GM23338 (cell line): Measurements from ENCODE around the gene KCNMA1. TPM values are rescaled to one million over a fixed set of nuclear protein-coding genes. Genes with fewer than 3 reads are reported as not detected.

Experiments used
- ATAC-seq: fragments of 200-7000 bp; cut with Tn5 transposase; 3 replicates; pipeline ENCODE4 v1.9.1; 2020
- DNase-seq: peaks from one replicate; pipeline ENCODE4 v3.0.0-alpha.2; 2015; ENCODE audit warnings: low spot score
- H2AFZ ChIP-seq: fragments of 200-600 bp; sonication (generic); 2 replicates; pipeline ENCODE4 v1.8.0; 2016; ENCODE audit warnings: antibody characterized with exemption, mild to moderate bottlenecking, moderate library complexity
- H3F3A ChIP-seq: fragments of 200-600 bp; sonication (generic); replicated peaks from 2 replicates; pipeline ENCODE4 v1.8.0; 2017; ENCODE audit warnings: antibody characterized with exemption, mixed run types, low read depth
- H3K27ac ChIP-seq: fragments of 200-600 bp; sonication (generic); 2 replicates; pipeline ENCODE4 v1.6.1; 2016; ENCODE audit warnings: low read depth
- H3K27me3 ChIP-seq: fragments of 200-600 bp; sonication (generic); 2 replicates; pipeline ENCODE4 v1.8.0; 2016; ENCODE audit warnings: mild to moderate bottlenecking, mixed run types, moderate library complexity; ENCODE audit not compliant: insufficient read depth
- H3K36me3 ChIP-seq: fragments of 200-600 bp; sonication (generic); 2 replicates; pipeline ENCODE4 v1.8.0; 2016; ENCODE audit warnings: mild to moderate bottlenecking; ENCODE audit not compliant: insufficient read depth
- H3K4me1 ChIP-seq: fragments of 200-600 bp; sonication (generic); 2 replicates; pipeline ENCODE4 v1.8.0; 2016; ENCODE audit warnings: mild to moderate bottlenecking, moderate library complexity; ENCODE audit not compliant: insufficient read depth
- H3K4me2 ChIP-seq: fragments of 200-600 bp; sonication (generic); 2 replicates; pipeline ENCODE4 v1.7.1; 2017; ENCODE audit warnings: mixed run types
- H3K4me3 ChIP-seq: fragments of 200-600 bp; sonication (generic); 2 replicates; pipeline ENCODE4 v1.6.1; 2016; ENCODE audit warnings: mixed run types
- H3K79me2 ChIP-seq: fragments of 200-600 bp; sonication (generic); replicated peaks from 2 replicates; pipeline ENCODE4 v1.8.0; 2017; ENCODE audit warnings: mild to moderate bottlenecking; ENCODE audit not compliant: insufficient read depth
- H3K9me2 ChIP-seq: fragments of 200-600 bp; sonication (generic); 2 replicates; pipeline ENCODE4 v1.8.0; 2017; ENCODE audit not compliant: insufficient read depth
- H4K20me1 ChIP-seq: fragments of 200-600 bp; sonication (generic); replicated peaks from 2 replicates; pipeline ENCODE4 v1.8.0; 2017; ENCODE audit warnings: mild to moderate bottlenecking; ENCODE audit not compliant: insufficient read depth
- H3K27ac Mint-ChIP-seq: 2 replicates; pipeline ENCODE4 v1.8.0; 2020; ENCODE audit warnings: inconsistent platforms, mild to moderate bottlenecking, moderate library complexity, mixed read lengths
- H3K27me3 Mint-ChIP-seq: 3 replicates; pipeline ENCODE4 v1.8.0; 2022; ENCODE audit warnings: low read depth, mild to moderate bottlenecking, moderate library complexity, mixed read lengths, inconsistent platforms; ENCODE audit not compliant: insufficient read depth, poor library complexity
- H3K36me3 Mint-ChIP-seq: 3 replicates; pipeline ENCODE4 v1.8.0; 2021; ENCODE audit warnings: low read depth, mild to moderate bottlenecking, inconsistent platforms, moderate library complexity, mixed read lengths
- H3K4me1 Mint-ChIP-seq: 3 replicates; pipeline ENCODE4 v1.8.0; 2020; ENCODE audit warnings: mild to moderate bottlenecking, inconsistent platforms, mixed read lengths
- H3K4me3 Mint-ChIP-seq: 3 replicates; pipeline ENCODE4 v1.8.0; 2021; ENCODE audit warnings: moderate library complexity, mild to moderate bottlenecking, inconsistent platforms, mixed read lengths
- H3K9me3 Mint-ChIP-seq: 3 replicates; pipeline ENCODE4 v1.8.0; 2020; ENCODE audit warnings: moderate library complexity, mild to moderate bottlenecking, inconsistent platforms, mixed read lengths
- CREB1 ChIP-seq: fragments of 250-450 bp; sonication (Bioruptor Pico); IDR thresholded peaks from 2 replicates; pipeline ENCODE4 v1.5.0; 2020; ENCODE audit warnings: low read depth, mild to moderate bottlenecking, moderate library complexity
- CTCF ChIP-seq, 2 experiments: fragments of 200-600 bp in 1 of 2; sonication (generic) in 1 of 2; conservative IDR thresholded peaks; 2 replicates each; pipeline versions ENCODE4 v1.5.1 to v1.6.1; 2016 to 2017; ENCODE audit warnings: antibody characterized with exemption in 2 of 2, low read depth in 2 of 2, mild to moderate bottlenecking in 2 of 2, moderate library complexity in 1 of 2
- ETS1 ChIP-seq: IDR thresholded peaks from 2 replicates; pipeline ENCODE4 v1.6.1; 2016; ENCODE audit warnings: antibody characterized with exemption
- EZH2phosphoT487 ChIP-seq: fragments of 200-600 bp; sonication (generic); IDR thresholded peaks from one replicate; pipeline ENCODE4 v1.8.1; 2018; ENCODE audit warnings: antibody characterized with exemption; ENCODE audit not compliant: unreplicated experiment
- JUNB ChIP-seq: IDR thresholded peaks from one replicate; pipeline ENCODE4 v1.6.1; 2016; ENCODE audit warnings: antibody characterized with exemption; ENCODE audit not compliant: unreplicated experiment
- POLR2AphosphoS5 ChIP-seq: IDR thresholded peaks from 2 replicates; pipeline ENCODE4 v1.6.1; 2016; ENCODE audit warnings: antibody characterized with exemption, low read depth
- REST ChIP-seq: IDR thresholded peaks from one replicate; pipeline ENCODE4 v1.6.1; 2018; ENCODE audit warnings: antibody characterized with exemption; ENCODE audit not compliant: unreplicated experiment
- STAT1 ChIP-seq: IDR thresholded peaks from one replicate; pipeline ENCODE4 v1.6.1; 2016; ENCODE audit warnings: antibody characterized with exemption; ENCODE audit not compliant: unreplicated experiment
- ZNF114 ChIP-seq: fragments of 250-450 bp; sonication (Bioruptor Pico); IDR thresholded peaks from 2 replicates; pipeline ENCODE4 v1.5.0; 2020; ENCODE audit warnings: mild to moderate bottlenecking, moderate library complexity
- ZNF331 ChIP-seq: fragments of 250-450 bp; sonication (Bioruptor Pico); IDR thresholded peaks from 2 replicates; pipeline ENCODE4 v1.5.0; 2020; ENCODE audit warnings: low read depth, mild to moderate bottlenecking, moderate library complexity
- polyA plus RNA-seq: library from polyadenylated mRNA; unstranded; fragments of >200 nt; fragmentation: Nextera tagmentation; extraction: Ambion mirVana; gene quantifications from 2 replicates; pipeline ENCODE4 v1.2.1, GENCODE V29; 2016
- total RNA-seq: library from RNA; depleted of rRNA; stranded (reverse); fragments of >200 nt; shearing (Covaris generic); gene quantifications from 2 replicates; pipeline ENCODE4 v1.2.3, GENCODE V29; 2014

KCNMA1 gene
- total and polyA plus RNA-seq, 2 experiments from 2014 or later = 8.2 to 9.0 TPM

- no peak overlapping the region for H3K27ac Mint-ChIP-seq
Observed at GRCh38 chr10:77361831-77362230, 275.8 kb downstream of the KCNMA1 start.

GRCh38 chr10:77361426-77361825, 276.2 kb downstream of the KCNMA1 start:
- no peak overlapping the region for H3K4me3 ChIP-seq
- H3K4me1 ChIP-seq = no peaks in the 10 kb centered on the region
- H2AFZ ChIP-seq = no peak overlapping the region
- no peak overlapping the region for H3K4me2 ChIP-seq
- H3K27me3 ChIP-seq = no peaks in the 10 kb centered on the region
- Mint-ChIP-seq H3K4me1 (peaks cover 7% of the 10 kb centered on the region; the same call in 2 of the 3 replicates), H3K36me3 (no peaks in the 10 kb centered on the region), H3K27me3 (peaks cover 8% of the 10 kb centered on the region), H3K4me3 (no peak overlapping the region), H3K27ac (no peak overlapping the region), H3K9me3 (no peaks in the 10 kb centered on the region)
- no peak for DNase-seq
- H3F3A ChIP-seq = no peaks in the 10 kb centered on the region
- ATAC-seq = no peak
- peaks cover 2% of the 10 kb centered on the region; the same call in 1 of the 2 replicates for H3K9me2 ChIP-seq
- no peaks in the 10 kb centered on the region for H3K36me3 ChIP-seq
- H3K27ac ChIP-seq = no peak overlapping the region
- H3K79me2 ChIP-seq = no peaks in the 10 kb centered on the region
- no peaks in the 10 kb centered on the region for H4K20me1 ChIP-seq
- no peak for TF ChIP-seq ZNF331
- no peak for TF ChIP-seq EZH2phosphoT487
- no peak for TF ChIP-seq POLR2AphosphoS5
- no peak for TF ChIP-seq JUNB
- TF ChIP-seq ETS1 = no peak
- TF ChIP-seq CTCF (conservative IDR thresholded peaks at IDR 0.05; ENCODE audit: low read depth in 2 of 2) = no peak
- TF ChIP-seq REST = no peak
- no peak for TF ChIP-seq ZNF114 (CRISPR knock-in tag)
- TF ChIP-seq CREB1 = no peak
- TF ChIP-seq STAT1 = no peak

More at GRCh38 chr10:77361831-77362230, 275.8 kb downstream of the KCNMA1 start:
- Histone ChIP-seq H3K9me2 (peaks cover 3% of the 10 kb centered on the region; the same call in 1 of the 2 replicates), H3K4me3 (no peak overlapping the region), H3F3A (no peaks in the 10 kb centered on the region), H3K79me2 (no peaks in the 10 kb centered on the region), H2AFZ (no peak overlapping the region), H3K4me1 (no peaks in the 10 kb centered on the region), H3K4me2 (no peak overlapping the region), H3K27me3 (no peaks in the 10 kb centered on the region), H3K36me3 (no peaks in the 10 kb centered on the region), H4K20me1 (no peaks in the 10 kb centered on the region), H3K27ac (no peak overlapping the region)
- H3K27me3 Mint-ChIP-seq = peaks cover 8% of the 10 kb centered on the region
- H3K36me3 Mint-ChIP-seq = no peaks in the 10 kb centered on the region
- H3K4me1 Mint-ChIP-seq = peaks cover 7% of the 10 kb centered on the region; the same call in 2 of the 3 replicates
- ATAC-seq (no peak), DNase-seq (no peak)
- no peak overlapping the region for H3K4me3 Mint-ChIP-seq
- TF ChIP-seq ZNF331 (no peak), CTCF (conservative IDR thresholded peaks at IDR 0.05; ENCODE audit: low read depth in 2 of 2) (no peak), ETS1 (no peak)
- no peaks in the 10 kb centered on the region for H3K9me3 Mint-ChIP-seq
